ENCODE results near the gene PSMB1.

GRCh38 chr6:170489836-170490235 is 63.3 kb downstream of the PSMB1 start:
- no peak for TF ChIP-seq CTCF (IDR thresholded peaks at IDR 0.05)
- TF ChIP-seq EZH2 (IDR thresholded peaks at IDR 0.05; ENCODE audit: borderline replicate concordance, insufficient read depth, low read depth, low read length, poor library complexity, severe bottlenecking) = no peak
